NCI-H2107 treated with DMSO at 0.1 percent for 48 hours (cell line): ENCODE measurements around the gene ALDOC.

ENCODE experiments used
- DNase-seq: peaks from one replicate; lab custom pipeline; 2025; ENCODE audit not compliant: unreplicated experiment; lab: John Stamatoyannopoulos, UW

ALDOC gene

DNA sequence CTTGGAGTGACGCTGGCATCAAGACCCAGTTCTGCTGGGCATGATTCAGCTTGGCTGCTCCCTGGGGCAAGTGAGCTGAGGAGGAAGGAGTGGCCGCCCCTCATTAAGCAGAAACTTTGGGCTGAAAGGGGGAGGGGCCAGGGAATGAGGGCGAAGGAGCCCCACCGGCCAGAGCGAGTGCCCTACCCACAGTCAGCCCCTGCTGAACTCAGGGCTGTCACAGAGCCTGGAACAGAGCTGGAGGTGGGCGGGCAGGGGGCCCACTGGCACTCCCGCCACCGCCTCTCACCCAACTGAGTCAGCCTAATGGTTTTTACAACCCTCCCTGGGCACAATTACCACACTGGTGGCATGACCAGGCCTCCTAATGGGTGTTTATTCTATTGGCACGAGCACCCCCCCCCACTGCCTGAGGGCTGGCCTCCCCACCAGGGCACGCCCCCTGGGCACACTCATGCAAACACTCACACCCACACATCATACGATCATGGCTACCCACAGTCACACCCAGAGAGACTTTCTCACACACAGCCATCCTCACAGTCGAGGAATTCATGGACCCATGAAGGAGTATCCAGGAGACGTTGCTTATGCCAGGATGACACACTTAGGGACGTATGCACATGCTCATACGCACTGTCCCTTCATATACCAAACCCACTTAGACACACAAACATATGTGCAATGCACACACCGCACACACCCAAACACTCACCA is 43.4 kb downstream of the ALDOC start:
- no peak for DNase-seq

DNA sequence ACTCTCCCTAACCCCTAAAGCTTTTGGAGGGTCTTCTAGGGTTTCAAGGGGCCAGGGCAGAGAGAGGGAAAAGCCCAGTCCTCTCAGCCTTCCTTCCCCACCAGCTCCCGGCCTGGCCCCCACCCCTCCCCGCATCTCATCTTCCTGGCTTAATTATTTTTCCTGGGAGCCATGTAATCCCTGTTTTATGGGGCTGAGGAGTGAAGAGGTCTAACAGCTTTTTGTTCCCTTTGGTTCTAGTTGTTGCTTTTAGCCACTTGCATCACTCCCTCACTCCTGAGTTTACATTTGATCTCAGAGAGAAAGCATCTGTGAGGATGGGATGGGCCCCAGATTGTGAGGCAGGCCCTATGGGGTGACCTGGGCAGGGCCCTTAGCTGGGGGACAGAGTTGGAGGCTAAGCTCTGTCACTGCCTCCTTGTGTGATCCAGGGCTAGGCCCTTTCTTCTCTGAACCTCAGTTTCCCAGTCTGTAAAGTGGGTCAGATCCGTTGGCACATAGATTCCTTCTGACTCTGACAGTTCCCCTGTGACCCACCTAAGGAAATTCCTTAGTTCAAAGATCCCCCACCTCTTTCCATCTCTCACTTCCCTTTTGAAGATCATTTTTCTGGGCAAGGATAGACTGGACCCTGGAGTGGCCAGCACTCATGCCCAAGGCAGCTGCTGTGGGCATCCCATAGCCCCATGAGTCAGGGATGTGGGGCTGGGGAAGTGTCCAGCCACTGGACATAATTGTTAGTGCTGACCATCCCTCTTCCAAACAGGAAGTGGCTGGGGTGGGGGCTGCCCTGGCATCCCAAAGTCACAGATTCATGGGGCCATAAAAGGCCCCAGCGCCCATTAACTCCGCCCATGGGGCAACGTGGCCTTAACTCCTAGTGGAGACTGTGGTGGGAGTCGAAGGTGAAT is 44.4 kb downstream of the ALDOC start:
- no peak for DNase-seq

DNA sequence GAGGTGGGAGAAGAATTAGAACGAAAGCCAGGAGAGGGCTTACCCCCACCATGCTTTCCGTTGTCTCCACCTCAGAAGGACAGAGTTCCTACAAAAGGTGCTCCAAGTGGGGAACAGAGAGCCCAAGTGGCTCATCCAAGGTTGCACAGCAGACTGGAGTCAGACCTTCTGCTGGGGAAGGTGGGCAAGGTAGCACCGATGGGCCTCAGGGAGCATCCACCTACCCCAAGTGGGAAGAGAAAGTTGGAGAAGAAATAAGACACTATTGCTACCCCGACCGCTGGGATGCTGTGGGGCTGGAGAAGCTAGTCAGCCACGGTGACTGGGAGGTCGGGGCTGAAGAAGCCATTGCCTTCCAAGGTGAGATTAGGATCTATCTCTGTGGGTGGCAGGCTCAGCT is 45.8 kb downstream of the ALDOC start:
- no peak for DNase-seq

DNA sequence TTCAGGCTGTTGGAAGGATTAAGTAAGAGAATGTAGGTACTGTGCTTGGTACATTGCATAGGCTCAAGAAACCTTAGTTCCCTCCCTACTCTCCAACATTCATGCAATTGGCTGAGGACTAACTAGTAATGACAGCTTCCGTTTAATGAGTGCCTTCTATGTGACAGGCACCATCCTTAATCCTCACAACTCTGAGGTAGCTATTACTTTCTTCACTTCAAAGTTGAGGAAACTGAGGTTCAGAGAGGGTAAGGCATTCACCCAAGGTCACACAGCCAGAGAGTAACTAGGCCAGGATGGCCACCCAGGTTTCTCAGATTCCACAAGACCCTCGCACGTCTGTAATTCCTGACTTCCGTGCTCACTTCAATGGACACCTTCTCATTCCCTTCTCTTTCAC is 46.4 kb downstream of the ALDOC start:
- DNase-seq: no peak

DNA sequence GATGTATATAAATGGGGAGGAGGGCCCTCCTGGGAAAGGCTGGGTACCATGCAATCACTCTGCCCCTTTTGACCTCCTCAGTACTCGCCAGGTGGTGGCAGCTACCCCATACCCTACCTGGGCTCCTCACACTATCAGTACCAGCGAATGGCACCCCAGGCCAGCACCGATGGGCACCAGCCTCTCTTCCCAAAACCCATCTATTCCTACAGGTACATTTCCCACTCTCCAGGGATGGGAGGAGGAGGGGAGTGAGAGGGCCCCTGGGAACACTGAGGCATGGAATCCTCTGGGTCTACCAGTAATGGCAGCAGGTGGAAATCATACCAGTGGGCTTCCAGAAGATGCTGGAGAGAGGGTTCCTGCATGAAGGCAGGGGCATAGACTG is 47.7 kb downstream of the ALDOC start:
- DNase-seq: no peak

DNA sequence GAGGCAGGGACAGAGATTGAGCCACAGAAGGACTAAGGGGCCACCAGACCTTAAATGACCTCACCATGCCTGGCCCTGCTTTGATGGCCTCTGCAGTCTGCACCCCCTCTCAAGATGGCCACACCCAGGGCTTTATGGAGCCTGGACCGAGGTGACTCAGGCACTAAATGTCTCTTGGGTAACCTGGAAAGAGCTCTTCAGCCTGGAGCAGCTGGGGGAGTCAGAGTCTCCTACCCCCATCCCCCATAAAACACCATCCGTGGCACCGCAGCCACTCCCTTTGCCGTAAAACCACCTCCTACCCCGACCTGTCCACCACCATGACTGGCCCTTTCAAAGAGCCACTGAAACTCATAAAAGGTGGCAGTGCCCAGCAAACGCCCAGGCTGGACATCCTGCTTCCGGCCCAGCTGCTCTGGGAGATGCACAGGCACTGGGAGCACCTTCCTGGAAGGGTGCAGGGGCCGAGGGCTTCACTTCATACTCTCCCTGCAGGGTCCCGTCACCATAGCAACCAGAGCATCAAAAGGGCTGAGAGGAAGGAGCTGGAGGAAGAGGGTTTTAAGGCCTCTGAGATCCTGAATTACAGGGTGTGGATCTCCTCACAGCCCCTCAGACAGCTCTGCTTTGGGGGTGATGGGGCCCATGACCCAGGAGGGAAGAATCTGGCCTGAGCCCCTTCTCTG is 48.2 kb downstream of the ALDOC start:
- no peak for DNase-seq

DNA sequence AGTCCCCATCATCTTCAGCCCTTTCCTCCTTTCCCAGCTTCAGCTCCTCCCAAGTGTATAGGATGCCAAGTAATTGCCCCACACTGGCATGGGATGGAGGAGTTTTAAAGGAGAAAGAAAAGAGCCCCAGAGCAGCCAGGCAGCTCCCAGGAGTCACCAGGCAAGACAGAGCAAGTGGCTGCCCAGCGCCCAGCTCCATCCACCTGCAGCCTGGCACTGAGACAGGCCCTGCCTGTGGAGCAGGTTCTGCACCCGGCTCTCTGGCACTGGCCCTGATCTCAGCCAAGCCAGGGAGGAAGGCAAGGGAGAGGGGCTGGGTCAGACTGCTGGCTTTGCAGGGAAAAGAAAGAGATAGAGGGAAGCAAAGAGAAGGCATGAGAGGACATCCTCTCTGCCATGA is 48.8 kb downstream of the ALDOC start:
- no peak for DNase-seq

DNA sequence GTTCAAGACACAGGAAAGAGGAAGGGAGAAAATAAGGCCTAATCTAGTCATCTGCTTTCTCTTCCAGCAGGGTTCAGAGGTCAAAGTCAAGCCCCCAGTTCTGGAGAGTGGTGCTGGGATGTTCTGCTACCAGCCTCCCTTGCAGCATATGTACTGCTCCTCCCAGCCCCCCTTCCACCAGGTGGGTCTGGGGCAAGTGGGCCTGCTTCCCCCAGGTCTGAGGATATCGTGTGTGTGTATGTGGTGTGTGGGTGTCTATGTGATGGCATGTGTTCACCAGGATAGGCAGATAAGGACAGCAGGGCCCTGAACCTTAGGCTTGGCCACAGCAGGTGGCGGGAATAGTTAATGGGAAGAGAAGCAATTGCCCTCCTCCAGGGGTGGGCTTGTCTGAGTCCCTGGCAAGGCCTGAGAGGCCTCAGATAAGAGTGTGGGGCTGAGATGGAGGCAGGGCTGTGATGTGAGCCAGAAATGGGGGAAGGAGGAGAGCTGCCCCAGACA is 49.5 kb downstream of the ALDOC start:
- DNase-seq: no peak

DNA sequence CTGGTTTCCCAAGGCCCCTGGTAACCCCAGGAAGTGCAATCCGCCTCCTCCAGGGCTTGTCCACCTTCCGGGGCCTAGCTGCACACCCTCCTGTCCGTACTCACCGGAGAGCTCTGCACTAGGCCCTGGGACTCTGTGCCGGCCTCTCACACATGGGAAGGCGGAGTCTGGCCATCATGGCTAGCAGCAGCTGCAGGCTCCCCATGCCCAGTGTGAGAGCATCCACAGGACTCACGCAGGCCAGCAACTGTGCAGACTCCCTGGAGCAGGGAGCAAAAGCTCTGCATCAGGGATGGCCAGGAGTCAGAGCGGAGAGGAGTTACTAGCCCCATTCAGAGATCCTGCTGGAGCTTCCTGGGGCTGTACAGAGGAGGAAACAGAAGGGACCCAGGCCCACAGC is 50.3 kb downstream of the ALDOC start:
- no peak for DNase-seq

DNA sequence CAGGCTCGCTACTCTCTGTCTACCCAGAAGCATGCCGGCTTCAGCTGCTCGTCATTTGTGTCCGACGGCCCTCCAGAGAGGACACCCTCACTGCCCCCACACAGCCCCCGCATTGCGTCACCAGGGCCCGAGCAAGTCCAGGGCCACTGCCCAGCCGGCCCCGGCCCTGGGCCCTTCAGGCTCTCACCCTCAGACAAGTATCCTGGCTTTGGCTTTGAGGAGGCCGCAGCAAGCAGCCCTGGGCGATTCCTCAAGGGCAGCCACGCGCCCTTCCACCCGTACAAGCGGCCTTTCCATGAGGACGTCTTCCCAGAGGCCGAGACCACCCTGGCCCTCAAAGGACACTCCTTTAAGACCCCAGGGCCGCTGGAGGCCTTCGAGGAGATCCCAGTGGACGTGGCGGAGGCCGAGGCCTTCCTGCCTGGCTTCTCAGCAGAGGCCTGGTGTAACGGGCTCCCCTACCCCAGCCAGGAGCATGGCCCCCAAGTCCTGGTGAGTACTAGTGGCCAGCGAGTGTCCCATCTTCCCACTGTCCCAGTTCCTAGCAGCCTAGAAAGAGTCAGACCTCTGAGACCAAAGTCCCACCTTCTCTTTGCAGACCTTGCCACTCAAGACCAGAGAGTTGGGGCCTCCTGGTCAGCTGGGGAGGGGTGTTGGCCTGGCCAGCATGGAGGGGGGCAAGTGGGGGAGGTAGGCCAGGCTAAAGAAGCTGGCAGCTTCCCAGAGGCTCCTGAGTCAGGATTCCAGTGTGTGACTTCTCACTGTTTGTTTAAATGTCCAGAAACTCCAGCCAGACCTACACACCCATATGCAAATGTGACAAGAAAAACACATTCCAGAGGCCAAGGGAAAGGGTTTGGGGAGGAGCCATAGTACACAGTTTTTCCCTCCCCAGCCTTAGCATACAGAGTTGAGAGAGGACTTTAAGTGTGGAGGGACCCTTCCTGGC is 51.9 kb downstream of the ALDOC start:
- no peak for DNase-seq

DNA sequence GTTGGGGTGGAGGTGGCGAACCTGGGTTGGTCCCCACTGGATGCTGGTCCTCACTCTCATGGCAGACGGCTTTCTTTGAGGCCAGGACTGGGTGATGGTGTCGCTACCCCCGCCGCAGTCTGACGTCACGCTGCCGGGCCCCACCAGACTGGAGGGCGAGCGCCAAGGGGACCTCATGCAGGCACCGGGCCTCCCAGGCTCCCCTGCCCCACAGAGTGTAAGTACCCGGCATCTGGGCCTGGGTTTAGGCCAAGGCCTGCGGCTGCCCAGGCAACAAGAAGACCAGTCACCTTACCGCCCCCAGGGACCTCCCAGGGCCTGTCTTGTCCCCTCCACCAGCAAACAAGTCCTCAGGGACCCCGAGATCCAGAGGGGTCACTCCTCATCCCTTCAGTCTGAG is 52.8 kb downstream of the ALDOC start:
- no peak for DNase-seq

DNA sequence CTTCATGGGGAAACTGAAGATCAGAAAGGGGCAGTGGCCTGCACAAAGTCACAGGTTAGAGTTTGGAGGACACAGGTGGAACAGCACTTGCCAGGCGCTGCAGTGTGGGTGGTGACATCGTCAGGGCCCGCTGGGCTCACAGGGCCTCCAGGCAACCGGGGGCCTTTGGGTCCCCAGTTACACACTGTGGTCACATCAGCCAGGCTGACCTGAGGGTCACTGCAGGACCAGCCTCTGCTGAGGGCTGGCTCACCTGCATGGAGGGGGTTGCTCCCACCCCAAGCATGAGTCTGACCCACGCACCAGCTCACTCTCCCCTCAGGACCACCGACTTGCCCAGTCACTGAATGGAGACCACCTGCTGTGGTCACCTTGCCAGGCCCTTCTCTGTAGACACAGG is 53.5 kb downstream of the ALDOC start:
- DNase-seq: no peak
